H1 (cell line): ENCODE results near the gene TSPAN6. TPM values are rescaled to one million over a fixed set of nuclear protein-coding genes. Genes with fewer than 3 reads are reported as not detected.

ENCODE experiments used
- BCL11A ChIP-seq, 2 experiments: IDR thresholded peaks; one replicate each; pipeline ENCODE4 v1.6.1; 2011; ENCODE audit warnings: low read depth in 2 of 2, low read length in 2 of 2, mild to moderate bottlenecking in 2 of 2
- EP300 ChIP-seq, 2 experiments: IDR thresholded peaks; 1 replicate in 1 of 2; 2 replicates in 1 of 2; pipeline ENCODE4 v1.6.1; 2011 to 2012; ENCODE audit warnings: low read depth in 2 of 2, low read length in 2 of 2, mild to moderate bottlenecking in 2 of 2, borderline replicate concordance in 1 of 2, inconsistent platforms in 1 of 2, moderate library complexity in 1 of 2
- HDAC2 ChIP-seq, 2 experiments: fragments of 300-600 bp in 1 of 2; sonication (generic) in 1 of 2; IDR thresholded peaks; 2 replicates each; pipeline ENCODE4 v1.6.1; 2011 to 2012; ENCODE audit warnings: low read depth in 2 of 2, low read length in 2 of 2, mild to moderate bottlenecking in 2 of 2, moderate library complexity in 2 of 2, borderline replicate concordance in 1 of 2, inconsistent platforms in 1 of 2
- polyA plus RNA-seq, 7 experiments: library from polyadenylated mRNA; depleted of rRNA in 3 of 7; stranded (reverse) in 5 of 7; unstranded in 2 of 7; fragments of >200 nt in 5 of 7; fragments of 200-250 nt in 2 of 7; gene quantifications; 1 replicate in 5 of 7; 2 replicates in 1 of 7; 4 replicates in 1 of 7; pipeline versions ENCODE4 v1.2.1 to v1.2.3, GENCODE V29; 2011 to 2013; ENCODE audit warnings: missing spikeins in 2 of 7, mixed read lengths in 2 of 7
- total RNA-seq: library from RNA; stranded (reverse); fragmentation: NEBNext Ultra II Directional; extraction: Animal tissue kit (Norgen Biotek cat#: 25700); gene quantifications from 2 replicates; pipeline ENCODE4 v1.2.1, GENCODE V29; 2021

Gene TSPAN6
- total and polyA plus RNA-seq, 2 of the 8 experiments (the other 6 are each of a cell fraction or from before 2014, with no cell fraction given) = 58.1 to 67.7 TPM

- TF ChIP-seq EP300 (IDR thresholded peaks at IDR 0.05; ENCODE audit: borderline replicate concordance in 1 of 2, low read depth in 2 of 2, low read length in 2 of 2) = no peak
- no peak for TF ChIP-seq HDAC2 (IDR thresholded peaks at IDR 0.05; ENCODE audit: borderline replicate concordance in 1 of 2, low read depth in 2 of 2, low read length in 2 of 2)
- no peak for TF ChIP-seq BCL11A (IDR thresholded peaks at IDR 0.05; ENCODE audit: low read depth in 2 of 2, low read length in 2 of 2)
Observed at GRCh38 chrX:100643956-100644860, 7.6 kb upstream of the TSPAN6 start, which contains the start of gene SRPX2 (continued).
